ENCODE data around the gene PRDM16. TPM values are rescaled to one million over a fixed set of nuclear protein-coding genes. Genes with fewer than 3 reads are reported as not detected.

The PRDM16 gene
- total RNA-seq, 1 experiment from 2014 or later = not detected

- Mint-ChIP-seq H3K4me1 (ENCODE audit: insufficient read depth, unreplicated experiment) (no peaks in the 10 kb centered on the region), H3K36me3 (ENCODE audit: insufficient read depth, unreplicated experiment) (no peaks in the 10 kb centered on the region), H3K27me3 (ENCODE audit: insufficient read depth, unreplicated experiment) (peaks cover 42% of the 10 kb centered on the region), H3K9me3 (ENCODE audit: unreplicated experiment) (no peaks in the 10 kb centered on the region), H3K4me3 (ENCODE audit: unreplicated experiment) (no peak overlapping the region), H3K27ac (ENCODE audit: low read depth, unreplicated experiment) (no peak overlapping the region)
- intact Hi-C loops (cut with micrococcal nuclease) = no loop called here
- no TSS peak for BruUV-seq (replicated peaks)
- POLR2A ChIA-PET = no interaction called here
- no peak for DNase-seq (ENCODE audit: unreplicated experiment)
- CTCF ChIA-PET = no interaction called here
- no peak for TF ChIP-seq CTCF (IDR thresholded peaks at IDR 0.05; ENCODE audit: unreplicated experiment)
Measured at GRCh38 chr1:3384407-3384806, 315.4 kb downstream of the PRDM16 start.

GRCh38 chr1:3386205-3387002, 317.4 kb downstream of the PRDM16 start:
- POLR2A ChIA-PET = no interaction called here
- Mint-ChIP-seq H3K36me3 (ENCODE audit: insufficient read depth, unreplicated experiment) (no peaks in the 10 kb centered on the region), H3K4me3 (ENCODE audit: unreplicated experiment) (no peak overlapping the region), H3K27me3 (ENCODE audit: insufficient read depth, unreplicated experiment) (peaks cover 60% of the 10 kb centered on the region), H3K9me3 (ENCODE audit: unreplicated experiment) (no peaks in the 10 kb centered on the region), H3K27ac (ENCODE audit: low read depth, unreplicated experiment) (no peak overlapping the region), H3K4me1 (ENCODE audit: insufficient read depth, unreplicated experiment) (no peaks in the 10 kb centered on the region)
- no peak for TF ChIP-seq CTCF (IDR thresholded peaks at IDR 0.05; ENCODE audit: unreplicated experiment)
- no TSS peak for BruUV-seq (replicated peaks)
- intact Hi-C loops (cut with micrococcal nuclease) = no loop called here
- CTCF ChIA-PET = no interaction called here
- DNase-seq (ENCODE audit: unreplicated experiment) = no peak

DNA sequence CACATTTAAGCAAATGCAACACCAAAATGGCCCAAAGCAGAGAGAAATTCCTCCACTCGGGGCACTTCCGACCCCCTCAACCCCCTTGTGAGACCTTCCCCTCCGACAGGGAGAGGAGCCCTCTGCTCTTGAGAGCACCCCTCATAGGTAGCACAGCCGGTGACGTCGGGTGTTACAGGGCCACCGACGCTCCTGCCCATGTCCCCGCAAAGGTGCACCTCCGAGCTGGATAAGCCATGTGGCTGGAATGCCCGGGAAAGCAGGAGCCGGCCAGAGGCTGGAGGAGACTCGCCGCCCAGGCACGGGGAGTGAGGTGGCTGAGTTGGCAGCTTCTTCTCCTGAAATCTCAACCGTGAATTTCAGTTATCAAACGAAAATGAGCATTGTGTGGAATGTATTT, 318.4 kb downstream of the PRDM16 start:
- CTCF ChIA-PET = interaction anchor here (1.0 kb wide), 1 partner anchor 37 kb away, joined by 3 read pairs; no protein-coding TSS in a partner anchor
- DNase-seq (ENCODE audit: unreplicated experiment) = no peak
- Mint-ChIP-seq H3K27me3 (ENCODE audit: insufficient read depth, unreplicated experiment) (peaks cover 60% of the 10 kb centered on the region), H3K4me3 (ENCODE audit: unreplicated experiment) (no peak overlapping the region), H3K4me1 (ENCODE audit: insufficient read depth, unreplicated experiment) (no peaks in the 10 kb centered on the region), H3K36me3 (ENCODE audit: insufficient read depth, unreplicated experiment) (no peaks in the 10 kb centered on the region), H3K27ac (ENCODE audit: low read depth, unreplicated experiment) (no peak overlapping the region), H3K9me3 (ENCODE audit: unreplicated experiment) (no peaks in the 10 kb centered on the region)
- no TSS peak for BruUV-seq (replicated peaks)
- no peak for TF ChIP-seq CTCF (IDR thresholded peaks at IDR 0.05; ENCODE audit: unreplicated experiment)
- POLR2A ChIA-PET = no interaction called here
- intact Hi-C loops (cut with micrococcal nuclease) = no loop called here

DNA sequence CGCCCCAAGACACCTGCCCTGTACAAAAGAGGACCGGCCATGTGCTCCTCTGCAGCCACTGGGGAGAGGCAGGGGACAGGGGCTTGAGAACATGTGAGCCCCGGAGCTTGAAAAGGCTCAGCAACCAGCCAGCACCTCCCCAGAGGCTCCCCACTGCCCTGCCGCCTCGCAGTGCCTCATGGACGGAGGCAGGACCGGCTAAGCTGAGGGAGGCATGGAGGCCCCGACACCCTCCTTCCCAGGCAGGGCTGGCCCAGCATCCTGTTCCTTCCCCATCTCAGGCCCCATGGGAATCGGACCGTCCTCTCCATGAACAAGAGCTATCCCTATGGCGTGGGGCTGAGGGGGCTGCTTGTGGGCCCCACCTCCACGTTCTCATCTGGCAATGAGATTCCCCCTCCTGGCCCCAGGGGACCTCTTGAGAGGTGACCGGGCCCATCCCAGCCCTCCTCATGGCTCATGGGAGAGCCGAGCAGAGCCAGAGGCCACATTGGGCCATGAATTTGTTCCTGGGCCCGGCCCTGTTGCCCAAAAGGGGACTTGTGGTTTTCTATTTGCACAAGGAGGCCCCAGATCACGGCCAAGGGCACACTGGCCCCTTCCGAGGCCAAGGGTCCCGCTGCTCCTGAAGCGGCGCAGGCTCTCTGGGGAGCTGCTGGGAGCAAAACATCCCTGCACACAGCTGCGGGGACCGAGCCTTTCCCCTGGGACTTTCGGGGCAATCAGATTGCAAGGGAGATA, 320.3 kb downstream of the PRDM16 start:
- Mint-ChIP-seq H3K4me1 (ENCODE audit: insufficient read depth, unreplicated experiment) (no peaks in the 10 kb centered on the region), H3K4me3 (ENCODE audit: unreplicated experiment) (no peak overlapping the region), H3K36me3 (ENCODE audit: insufficient read depth, unreplicated experiment) (no peaks in the 10 kb centered on the region), H3K9me3 (ENCODE audit: unreplicated experiment) (no peaks in the 10 kb centered on the region), H3K27me3 (ENCODE audit: insufficient read depth, unreplicated experiment) (peaks cover 60% of the 10 kb centered on the region), H3K27ac (ENCODE audit: low read depth, unreplicated experiment) (no peak overlapping the region)
- ChIA-PET CTCF (interaction anchor here (0.7 kb wide), 1 partner anchor 57 kb away, joined by 3 read pairs; no protein-coding TSS in a partner anchor), POLR2A (no interaction called here)
- no peak for DNase-seq (ENCODE audit: unreplicated experiment)
- no peak for TF ChIP-seq CTCF (IDR thresholded peaks at IDR 0.05; ENCODE audit: unreplicated experiment)
- no TSS peak for BruUV-seq (replicated peaks)
- intact Hi-C loops (cut with micrococcal nuclease) = no loop called here

All from MCF 10A (cell line).